WTC11 (cell line): ENCODE measurements around the gene SPOCK1.

Source experiments
- NFYB ChIP-seq: sonication (generic); formaldehyde crosslinking; conservative IDR thresholded peaks from 2 replicates; pipeline ENCODE4 v1.8.0; 2022; ENCODE audit warnings: low read depth, missing genetic modification reagents
- ZNF396 ChIP-seq: fragments of 250-450 bp; sonication (Bioruptor Pico); IDR thresholded peaks from 2 replicates; pipeline ENCODE4 v1.8.0; 2021; ENCODE audit warnings: mild to moderate bottlenecking, moderate library complexity, borderline replicate concordance
- TF ChIP-seq, protein P1 (sequence below): sonication (generic); formaldehyde crosslinking; IDR thresholded peaks from 2 replicates; pipeline ENCODE4 v1.8.1; 2022; ENCODE audit warnings: low read depth, missing genetic modification reagents, borderline replicate concordance
- TF ChIP-seq, protein P2 (sequence below): sonication (generic); formaldehyde crosslinking; IDR thresholded peaks from 2 replicates; pipeline ENCODE4 v1.8.0; 2023; ENCODE audit warnings: missing genetic modification reagents, mild to moderate bottlenecking, borderline replicate concordance
- TF ChIP-seq, protein P3 (sequence below): sonication (generic); formaldehyde crosslinking; IDR thresholded peaks from 2 replicates; pipeline ENCODE4 v1.8.0; 2023; ENCODE audit warnings: mild to moderate bottlenecking, missing genetic modification reagents
- TF ChIP-seq, protein P4 (sequence below): sonication (generic); formaldehyde crosslinking; IDR thresholded peaks from 2 replicates; pipeline ENCODE4 v1.8.0; 2022; ENCODE audit warnings: mild to moderate bottlenecking, missing genetic modification reagents
- TF ChIP-seq, protein P5 (sequence below): fragments of 200-600 bp; IDR thresholded peaks from 2 replicates; pipeline ENCODE4 v1.8.0; 2022; ENCODE audit warnings: antibody characterized with exemption

DNA sequence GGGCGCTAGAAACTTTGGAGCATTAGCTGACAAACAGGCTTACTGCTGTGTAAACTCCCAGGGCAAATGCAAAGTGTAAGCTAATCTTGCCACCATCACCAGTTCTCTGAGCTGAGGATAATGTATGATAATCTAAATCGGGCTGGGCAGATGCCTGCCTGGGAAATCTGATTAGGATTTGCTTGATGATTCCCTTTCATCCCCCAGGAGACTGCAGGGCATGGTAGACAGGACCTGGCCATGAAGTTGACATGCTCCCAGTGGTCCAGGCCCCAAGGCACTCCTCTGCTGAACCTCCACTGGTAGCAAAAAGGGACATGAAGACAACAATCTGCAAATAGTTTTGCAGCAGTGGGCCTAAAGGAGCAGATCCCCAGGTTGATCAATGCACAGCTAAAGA is 317.5 kb downstream of the SPOCK1 start:
- TF ChIP-seq, protein P1, sequence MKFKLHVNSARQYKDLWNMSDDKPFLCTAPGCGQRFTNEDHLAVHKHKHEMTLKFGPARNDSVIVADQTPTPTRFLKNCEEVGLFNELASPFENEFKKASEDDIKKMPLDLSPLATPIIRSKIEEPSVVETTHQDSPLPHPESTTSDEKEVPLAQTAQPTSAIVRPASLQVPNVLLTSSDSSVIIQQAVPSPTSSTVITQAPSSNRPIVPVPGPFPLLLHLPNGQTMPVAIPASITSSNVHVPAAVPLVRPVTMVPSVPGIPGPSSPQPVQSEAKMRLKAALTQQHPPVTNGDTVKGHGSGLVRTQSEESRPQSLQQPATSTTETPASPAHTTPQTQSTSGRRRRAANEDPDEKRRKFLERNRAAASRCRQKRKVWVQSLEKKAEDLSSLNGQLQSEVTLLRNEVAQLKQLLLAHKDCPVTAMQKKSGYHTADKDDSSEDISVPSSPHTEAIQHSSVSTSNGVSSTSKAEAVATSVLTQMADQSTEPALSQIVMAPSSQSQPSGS, result no peak
- TF ChIP-seq, protein P2, sequence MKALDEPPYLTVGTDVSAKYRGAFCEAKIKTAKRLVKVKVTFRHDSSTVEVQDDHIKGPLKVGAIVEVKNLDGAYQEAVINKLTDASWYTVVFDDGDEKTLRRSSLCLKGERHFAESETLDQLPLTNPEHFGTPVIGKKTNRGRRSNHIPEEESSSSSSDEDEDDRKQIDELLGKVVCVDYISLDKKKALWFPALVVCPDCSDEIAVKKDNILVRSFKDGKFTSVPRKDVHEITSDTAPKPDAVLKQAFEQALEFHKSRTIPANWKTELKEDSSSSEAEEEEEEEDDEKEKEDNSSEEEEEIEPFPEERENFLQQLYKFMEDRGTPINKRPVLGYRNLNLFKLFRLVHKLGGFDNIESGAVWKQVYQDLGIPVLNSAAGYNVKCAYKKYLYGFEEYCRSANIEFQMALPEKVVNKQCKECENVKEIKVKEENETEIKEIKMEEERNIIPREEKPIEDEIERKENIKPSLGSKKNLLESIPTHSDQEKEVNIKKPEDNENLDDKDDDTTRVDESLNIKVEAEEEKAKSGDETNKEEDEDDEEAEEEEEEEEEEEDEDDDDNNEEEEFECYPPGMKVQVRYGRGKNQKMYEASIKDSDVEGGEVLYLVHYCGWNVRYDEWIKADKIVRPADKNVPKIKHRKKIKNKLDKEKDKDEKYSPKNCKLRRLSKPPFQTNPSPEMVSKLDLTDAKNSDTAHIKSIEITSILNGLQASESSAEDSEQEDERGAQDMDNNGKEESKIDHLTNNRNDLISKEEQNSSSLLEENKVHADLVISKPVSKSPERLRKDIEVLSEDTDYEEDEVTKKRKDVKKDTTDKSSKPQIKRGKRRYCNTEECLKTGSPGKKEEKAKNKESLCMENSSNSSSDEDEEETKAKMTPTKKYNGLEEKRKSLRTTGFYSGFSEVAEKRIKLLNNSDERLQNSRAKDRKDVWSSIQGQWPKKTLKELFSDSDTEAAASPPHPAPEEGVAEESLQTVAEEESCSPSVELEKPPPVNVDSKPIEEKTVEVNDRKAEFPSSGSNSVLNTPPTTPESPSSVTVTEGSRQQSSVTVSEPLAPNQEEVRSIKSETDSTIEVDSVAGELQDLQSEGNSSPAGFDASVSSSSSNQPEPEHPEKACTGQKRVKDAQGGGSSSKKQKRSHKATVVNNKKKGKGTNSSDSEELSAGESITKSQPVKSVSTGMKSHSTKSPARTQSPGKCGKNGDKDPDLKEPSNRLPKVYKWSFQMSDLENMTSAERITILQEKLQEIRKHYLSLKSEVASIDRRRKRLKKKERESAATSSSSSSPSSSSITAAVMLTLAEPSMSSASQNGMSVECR (CRISPR knock-in tag), result no peak
- TF ChIP-seq, protein P3, sequence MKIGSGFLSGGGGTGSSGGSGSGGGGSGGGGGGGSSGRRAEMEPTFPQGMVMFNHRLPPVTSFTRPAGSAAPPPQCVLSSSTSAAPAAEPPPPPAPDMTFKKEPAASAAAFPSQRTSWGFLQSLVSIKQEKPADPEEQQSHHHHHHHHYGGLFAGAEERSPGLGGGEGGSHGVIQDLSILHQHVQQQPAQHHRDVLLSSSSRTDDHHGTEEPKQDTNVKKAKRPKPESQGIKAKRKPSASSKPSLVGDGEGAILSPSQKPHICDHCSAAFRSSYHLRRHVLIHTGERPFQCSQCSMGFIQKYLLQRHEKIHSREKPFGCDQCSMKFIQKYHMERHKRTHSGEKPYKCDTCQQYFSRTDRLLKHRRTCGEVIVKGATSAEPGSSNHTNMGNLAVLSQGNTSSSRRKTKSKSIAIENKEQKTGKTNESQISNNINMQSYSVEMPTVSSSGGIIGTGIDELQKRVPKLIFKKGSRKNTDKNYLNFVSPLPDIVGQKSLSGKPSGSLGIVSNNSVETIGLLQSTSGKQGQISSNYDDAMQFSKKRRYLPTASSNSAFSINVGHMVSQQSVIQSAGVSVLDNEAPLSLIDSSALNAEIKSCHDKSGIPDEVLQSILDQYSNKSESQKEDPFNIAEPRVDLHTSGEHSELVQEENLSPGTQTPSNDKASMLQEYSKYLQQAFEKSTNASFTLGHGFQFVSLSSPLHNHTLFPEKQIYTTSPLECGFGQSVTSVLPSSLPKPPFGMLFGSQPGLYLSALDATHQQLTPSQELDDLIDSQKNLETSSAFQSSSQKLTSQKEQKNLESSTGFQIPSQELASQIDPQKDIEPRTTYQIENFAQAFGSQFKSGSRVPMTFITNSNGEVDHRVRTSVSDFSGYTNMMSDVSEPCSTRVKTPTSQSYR (CRISPR knock-in tag), result no peak
- no peak for TF ChIP-seq NFYB (CRISPR knock-in tag)
- no peak for TF ChIP-seq ZNF396 (CRISPR knock-in tag)
- TF ChIP-seq, protein P4, sequence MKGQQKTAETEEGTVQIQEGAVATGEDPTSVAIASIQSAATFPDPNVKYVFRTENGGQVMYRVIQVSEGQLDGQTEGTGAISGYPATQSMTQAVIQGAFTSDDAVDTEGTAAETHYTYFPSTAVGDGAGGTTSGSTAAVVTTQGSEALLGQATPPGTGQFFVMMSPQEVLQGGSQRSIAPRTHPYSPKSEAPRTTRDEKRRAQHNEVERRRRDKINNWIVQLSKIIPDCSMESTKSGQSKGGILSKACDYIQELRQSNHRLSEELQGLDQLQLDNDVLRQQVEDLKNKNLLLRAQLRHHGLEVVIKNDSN (CRISPR knock-in tag), result no peak
- TF ChIP-seq, protein P5, sequence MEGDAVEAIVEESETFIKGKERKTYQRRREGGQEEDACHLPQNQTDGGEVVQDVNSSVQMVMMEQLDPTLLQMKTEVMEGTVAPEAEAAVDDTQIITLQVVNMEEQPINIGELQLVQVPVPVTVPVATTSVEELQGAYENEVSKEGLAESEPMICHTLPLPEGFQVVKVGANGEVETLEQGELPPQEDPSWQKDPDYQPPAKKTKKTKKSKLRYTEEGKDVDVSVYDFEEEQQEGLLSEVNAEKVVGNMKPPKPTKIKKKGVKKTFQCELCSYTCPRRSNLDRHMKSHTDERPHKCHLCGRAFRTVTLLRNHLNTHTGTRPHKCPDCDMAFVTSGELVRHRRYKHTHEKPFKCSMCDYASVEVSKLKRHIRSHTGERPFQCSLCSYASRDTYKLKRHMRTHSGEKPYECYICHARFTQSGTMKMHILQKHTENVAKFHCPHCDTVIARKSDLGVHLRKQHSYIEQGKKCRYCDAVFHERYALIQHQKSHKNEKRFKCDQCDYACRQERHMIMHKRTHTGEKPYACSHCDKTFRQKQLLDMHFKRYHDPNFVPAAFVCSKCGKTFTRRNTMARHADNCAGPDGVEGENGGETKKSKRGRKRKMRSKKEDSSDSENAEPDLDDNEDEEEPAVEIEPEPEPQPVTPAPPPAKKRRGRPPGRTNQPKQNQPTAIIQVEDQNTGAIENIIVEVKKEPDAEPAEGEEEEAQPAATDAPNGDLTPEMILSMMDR, result no peak
